Raji (cell line): Measurements from ENCODE around the gene USP8.

ENCODE experiments used
- POLR2A ChIP-seq: IDR thresholded peaks from 2 replicates; pipeline ENCODE4 v1.6.1; 2011; ENCODE audit warnings: low read depth, low read length, control low read depth; ENCODE audit not compliant: insufficient read depth

The USP8 gene

DNA sequence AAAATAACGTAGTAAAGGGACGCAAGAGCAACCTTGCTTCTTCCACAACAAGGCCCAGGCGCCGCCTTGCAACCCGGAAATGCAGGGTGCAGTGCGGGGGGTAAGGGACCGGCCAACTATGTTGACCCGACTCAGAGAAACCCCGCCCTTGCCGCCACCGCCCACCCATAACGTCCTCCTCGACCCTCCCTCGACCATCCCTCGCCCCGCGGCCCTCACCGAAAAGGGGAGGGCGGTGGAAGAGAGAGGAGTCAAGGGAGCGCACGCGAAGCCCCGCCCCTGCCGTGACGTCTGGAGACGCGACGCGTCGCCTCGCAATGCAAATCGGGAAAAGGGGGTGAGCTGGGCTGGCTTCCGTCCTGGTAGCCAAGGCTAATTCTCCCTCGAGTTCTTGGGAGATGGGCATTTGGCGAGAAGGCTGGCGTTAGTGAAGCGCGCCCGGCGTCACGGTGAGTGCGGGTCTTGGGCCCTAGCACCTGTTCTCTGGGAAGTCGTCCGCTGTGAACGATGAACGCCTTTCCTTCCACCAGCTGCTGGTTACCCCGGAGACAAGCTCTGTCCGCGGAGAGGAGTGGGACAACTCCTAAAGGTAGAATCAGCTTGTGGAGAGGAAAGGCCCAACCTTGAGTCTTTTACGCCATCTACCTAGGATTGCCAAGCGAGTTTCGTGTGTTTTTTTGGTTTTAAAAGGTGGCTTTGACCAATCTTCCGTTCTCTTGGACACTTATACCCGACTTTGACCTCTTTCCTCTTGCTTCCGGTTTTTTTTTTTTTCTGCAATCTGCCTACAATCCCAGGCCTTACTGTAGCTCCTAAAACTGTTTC is at the start of gene USP8:
TSS of gene USP8 (plus strand) at position 340 of the 825 bp plus-strand sequence. CDS start 14,669 bp downstream, outside the sequence.
- TF ChIP-seq POLR2A, result peak; percentile 93

DNA sequence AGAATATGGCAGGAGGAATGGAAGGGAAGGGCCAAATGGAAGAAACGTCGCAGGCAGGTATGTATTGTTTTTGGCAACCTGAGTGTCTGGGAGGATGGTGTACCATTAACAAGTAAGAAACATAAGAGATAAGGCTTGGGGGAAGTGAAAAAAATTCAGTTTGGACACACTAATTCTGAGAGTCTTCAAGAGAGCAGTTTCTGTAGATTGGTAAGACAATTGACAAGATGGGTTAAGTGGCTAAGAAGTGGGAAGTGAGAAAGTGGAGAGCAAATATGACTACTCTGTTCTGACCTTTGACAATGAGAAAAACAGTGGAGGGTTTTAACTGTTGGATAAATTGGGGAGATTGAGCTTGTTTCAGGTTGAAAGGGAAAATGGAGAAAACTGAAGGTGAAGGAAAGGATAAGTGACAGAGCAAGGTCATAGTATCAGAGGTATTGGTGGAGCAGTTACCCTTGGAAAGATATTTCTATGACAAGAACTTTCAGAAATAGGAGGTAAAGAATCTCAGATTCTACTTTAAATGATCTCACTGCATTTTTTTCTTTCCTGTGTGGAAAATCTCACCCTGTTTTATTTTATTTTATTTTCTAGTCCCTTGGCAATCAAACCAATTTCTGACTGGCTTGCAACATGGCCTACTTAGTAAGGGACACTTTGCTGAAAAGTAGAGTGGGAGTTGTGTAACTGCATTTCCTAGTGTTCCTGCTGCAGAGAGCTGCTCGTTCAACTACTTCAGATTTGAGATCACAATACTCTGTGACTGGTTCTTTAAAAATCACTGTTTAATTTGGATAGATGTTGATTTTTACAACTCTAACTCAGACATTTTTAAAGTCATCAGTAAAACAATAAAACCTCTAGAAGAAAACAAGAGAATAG is 46.1 kb upstream of the USP8 start:
- TF ChIP-seq POLR2A, result no peak

GRCh38 chr15:50378776-50379175 is 45.4 kb upstream of the USP8 start:
- no peak for TF ChIP-seq POLR2A

GRCh38 chr15:50380089-50380488 is 44.1 kb upstream of the USP8 start:
- no peak for TF ChIP-seq POLR2A

DNA sequence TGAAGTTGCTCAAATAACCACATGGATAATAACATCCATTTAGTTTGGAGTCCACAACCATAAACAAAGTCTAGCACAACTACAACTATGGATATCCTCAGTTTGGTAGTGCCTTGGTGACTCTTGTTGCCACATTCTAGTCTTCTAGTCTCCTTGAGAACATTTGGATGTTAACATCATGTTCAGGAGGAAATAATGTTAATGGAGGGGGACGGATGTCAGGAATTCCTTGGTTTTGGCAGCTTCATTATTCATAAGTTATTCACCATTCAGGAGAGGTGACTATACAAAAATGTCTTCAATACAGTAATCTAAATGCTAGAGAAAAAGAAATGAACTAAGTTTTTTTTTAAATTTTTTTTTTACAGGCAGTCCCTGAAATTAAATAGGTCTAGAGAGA is 42.8 kb upstream of the USP8 start:
- TF ChIP-seq POLR2A, result no peak

GRCh38 chr15:50390554-50391264 is 33.5 kb upstream of the USP8 start:
- TF ChIP-seq POLR2A, result no peak

DNA sequence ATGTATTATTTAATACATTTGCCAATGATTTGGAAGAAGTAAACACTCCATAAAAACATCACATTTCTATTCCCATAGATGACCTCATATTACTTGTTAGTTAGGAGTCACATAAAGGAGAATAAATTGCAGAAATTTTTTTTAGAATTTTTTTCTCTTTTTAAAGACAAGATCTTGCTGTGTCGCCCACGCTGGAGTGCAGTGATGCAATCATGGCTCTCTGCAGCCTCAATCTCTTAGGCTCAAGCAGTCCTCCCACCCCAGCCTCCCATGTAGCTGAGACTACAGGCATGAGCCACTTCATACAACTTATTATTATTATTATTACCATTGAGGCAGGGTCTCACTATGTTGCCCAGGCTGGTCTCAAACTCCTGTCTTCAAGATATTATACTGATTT is 12.3 kb upstream of the USP8 start:
- no peak for TF ChIP-seq POLR2A

DNA sequence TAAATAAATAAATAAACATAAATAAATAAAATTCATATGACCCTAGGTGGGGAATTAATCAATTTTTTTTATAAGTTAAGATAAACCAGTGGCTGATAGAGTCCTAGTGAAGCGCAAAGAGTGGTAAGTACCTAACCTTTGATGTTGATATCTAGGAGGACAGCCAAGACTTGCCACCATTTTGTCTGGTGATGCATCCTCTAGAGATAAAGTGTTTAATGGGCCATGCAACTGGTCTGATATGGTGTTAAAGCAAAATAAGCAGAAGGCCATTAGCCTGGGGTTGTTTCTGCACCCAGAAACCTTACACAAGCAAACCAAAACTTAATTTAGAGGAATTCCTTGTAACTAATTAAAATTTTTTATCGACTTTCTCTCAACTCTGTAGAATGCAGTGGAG is 9.6 kb upstream of the USP8 start:
- no peak for TF ChIP-seq POLR2A

DNA sequence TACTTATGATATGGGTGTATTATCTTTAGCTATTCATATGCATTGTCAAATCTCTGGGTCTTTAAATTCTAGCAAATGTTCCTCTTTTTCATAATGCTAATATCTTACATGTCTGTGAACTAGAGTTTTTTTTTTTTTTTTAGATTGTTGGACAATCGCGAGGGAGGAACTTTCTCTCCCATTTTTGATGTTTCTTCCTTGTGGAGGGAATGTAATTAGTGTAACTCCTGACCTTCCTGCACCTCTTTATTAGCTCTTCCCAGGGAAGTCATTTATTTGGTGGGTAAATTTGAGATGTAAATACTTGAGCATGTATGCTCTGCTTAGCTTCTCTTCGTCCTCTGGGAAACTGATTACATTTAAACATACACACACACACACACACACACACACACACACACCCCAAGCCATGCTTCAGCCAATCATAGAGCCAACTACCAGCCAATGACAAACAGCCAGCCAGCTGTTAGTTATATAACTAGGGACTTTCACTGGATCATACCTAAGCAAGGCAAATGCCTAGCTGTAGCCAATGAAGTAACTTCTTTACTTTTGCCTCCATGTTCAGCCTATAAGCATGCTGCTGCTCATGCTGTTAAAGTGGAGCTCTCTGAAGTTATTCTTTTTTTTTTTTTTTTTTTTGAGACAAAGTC is 8.3 kb upstream of the USP8 start:
- no peak for TF ChIP-seq POLR2A

- no peak for TF ChIP-seq POLR2A
Measured at GRCh38 chr15:50416890-50417289, 7.3 kb upstream of the USP8 start.

DNA sequence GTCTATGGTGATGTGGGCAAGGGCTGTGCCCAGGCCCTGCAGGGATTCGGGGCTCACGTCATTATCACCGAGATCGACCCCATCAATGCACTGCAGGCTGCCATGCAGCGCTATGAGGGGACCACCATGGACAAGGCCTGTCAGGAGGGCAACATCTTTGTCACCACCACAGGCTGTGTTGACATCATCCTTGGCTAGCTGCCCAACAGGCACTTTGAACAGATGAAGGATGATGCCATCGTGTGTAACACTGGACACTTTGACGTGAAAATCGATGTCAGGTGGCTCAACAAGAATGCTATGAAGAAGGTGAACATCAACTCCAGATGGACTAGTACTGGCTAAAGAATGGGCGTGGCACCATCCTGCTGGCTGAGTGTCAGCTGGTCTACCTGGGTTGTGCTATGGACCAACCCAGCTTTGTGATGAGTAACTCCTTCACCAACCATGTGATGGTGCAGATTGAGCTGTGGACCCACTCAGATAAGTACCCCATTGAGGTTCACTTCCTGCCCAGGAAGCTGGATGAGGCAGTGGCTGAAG is 6.1 kb upstream of the USP8 start:
- no peak for TF ChIP-seq POLR2A

- TF ChIP-seq POLR2A, result no peak
Measured at GRCh38 chr15:50425219-50425618, 1.0 kb downstream of the USP8 start.

DNA sequence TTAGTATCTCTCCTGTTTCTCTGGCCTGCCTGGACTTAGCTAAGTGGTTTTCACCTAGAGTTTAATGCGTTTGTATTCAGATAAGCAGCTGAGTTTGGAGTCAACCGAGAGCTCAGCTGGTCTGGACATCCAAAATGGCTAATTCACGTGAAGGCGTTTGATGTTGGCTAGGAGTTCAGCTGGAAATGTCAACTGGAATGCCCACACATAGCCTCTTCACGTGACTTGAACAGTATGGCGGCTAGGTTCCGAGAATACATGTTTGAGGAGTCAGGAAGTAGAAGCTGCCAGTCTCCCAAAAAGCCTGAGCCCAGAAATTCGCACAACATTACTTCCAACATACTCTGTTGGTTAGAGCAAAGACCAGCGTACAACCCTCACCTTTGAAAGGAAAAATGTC is 2.2 kb downstream of the USP8 start:
- TF ChIP-seq POLR2A, result no peak

GRCh38 chr15:50431204-50431603 is 7.0 kb downstream of the USP8 start:
- no peak for TF ChIP-seq POLR2A

- no peak for TF ChIP-seq POLR2A
Measured at GRCh38 chr15:50432230-50432629, 8.0 kb downstream of the USP8 start.

DNA sequence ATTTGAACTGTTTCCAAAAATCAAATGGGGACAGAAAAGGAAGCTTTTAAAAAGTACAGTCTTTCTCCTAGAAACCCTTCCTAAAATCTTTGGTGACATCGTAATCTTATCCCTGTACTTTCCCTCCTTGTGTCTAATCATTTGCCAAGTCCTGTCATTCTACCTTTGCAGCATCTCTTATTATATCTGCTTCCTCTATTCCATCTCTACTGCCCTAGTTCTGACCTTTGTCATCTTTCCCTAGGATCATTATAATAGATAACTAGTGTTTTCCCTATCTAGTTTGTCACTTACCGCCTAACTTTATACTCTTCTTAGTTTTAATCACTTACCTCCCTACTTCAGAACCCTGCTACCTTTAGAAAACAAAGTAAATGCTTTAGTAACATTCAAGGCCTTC is 11.6 kb downstream of the USP8 start:
- no peak for TF ChIP-seq POLR2A
